Activated effector memory CD4-positive, alpha-beta T cell treated with anti-CD3 and anti-CD28 coated beads, Interleukin-2, amount 50 U/mL, for 16 hours (primary cell): ENCODE data around the gene SAMD4A.
"Not testable (repeated sequence)": the region's sequence is repeated elsewhere in the genome, so short reads cannot be mapped to it uniquely, and the experiment has no call there.

Source experiments
- DNase-seq: peaks from one replicate; pipeline ENCODE4 v3.0.0-alpha.2; 2020

Gene SAMD4A

DNA sequence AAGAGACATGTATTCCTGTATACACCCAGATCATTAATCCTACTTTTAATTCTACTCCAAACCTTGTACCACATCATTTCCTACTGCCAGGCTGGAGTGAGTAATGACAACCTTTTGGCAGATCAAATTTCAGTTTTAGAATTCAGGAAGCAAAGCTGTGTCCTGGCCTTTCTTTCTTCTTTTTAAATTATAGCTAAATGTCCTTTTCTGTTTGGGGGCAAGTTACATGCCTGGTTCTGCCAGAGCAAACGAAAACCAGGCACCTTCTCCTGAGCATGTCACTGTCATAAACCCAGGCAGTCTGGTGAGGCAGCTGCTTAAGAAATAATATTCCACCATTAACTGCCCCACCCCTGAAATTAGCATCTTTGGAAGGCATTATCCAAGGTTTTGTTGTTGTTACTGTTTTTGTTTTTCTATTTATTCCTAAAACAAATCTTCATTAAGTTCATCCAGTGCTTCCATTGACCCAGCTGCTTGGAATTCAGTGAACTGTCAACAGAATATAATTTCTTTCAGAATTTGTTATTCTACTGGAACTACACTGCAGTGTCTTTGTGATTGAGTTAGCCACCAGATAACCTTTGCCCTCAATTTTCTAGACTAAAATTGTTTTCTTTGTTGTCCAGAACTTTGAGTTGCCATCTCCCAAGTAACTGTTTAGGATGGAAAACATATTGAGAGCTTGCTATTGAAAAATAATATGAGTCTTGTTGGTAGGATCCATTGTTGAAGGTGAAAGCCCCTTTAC is 33.2 kb downstream of the SAMD4A start:
- no peak for DNase-seq

DNA sequence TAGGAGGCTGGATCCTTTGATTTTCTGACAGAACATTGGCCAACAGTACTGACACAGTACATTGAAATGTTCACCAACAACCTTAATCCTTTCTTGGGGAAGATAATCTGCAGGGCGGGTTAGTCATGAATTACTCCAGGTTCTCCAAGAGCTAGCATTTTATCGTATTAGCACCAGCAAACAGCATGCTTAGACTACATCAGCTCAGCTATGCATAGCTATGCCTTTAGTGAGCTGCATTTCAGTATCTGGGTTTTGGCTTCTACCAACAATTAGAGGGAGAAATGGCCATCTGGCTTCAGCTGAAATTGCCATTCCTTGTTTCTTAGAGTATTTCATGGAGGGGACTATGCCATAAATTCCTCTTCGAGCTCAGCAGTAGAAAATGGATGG is 33.8 kb downstream of the SAMD4A start:
- DNase-seq: no peak

DNA sequence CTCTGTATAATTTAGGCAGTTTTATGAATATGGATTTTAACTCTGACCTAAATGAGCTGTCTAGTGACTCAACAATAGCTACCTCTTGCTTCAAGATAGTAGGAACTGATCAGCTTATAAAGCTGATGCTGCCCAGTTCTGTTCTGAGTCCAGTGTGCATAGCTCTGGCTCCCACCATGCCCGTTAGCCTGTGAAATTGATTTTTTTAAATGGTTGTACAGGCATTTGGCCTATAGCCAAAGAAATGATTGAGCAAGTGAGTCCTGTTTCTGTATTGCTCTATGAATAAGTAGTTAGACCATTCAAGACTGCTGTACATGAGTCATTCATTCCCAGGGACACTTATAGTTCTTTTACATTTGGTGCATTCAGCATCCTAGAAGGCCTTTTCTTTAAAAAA is 36.4 kb downstream of the SAMD4A start:
- DNase-seq: no peak

DNA sequence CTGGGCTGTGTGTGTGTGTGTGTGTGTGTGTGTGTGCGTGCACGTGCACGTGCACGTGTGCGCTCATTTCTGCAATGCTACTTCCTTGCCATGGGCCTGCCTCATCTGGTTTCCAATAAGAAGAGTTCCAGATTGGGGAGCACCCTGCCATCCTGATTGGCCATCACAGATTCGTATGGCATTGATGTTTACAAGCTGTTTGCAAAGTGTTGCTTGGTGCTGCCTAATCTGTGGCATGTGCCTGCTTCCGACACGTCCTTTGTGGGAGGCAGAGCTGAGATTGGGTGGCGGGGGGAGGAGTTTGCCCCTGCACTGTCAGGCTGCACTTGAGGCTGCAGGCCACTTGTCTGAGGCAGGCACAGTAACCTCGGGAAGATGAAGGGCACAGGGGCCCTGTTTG is 39.2 kb downstream of the SAMD4A start:
- DNase-seq: no peak

DNA sequence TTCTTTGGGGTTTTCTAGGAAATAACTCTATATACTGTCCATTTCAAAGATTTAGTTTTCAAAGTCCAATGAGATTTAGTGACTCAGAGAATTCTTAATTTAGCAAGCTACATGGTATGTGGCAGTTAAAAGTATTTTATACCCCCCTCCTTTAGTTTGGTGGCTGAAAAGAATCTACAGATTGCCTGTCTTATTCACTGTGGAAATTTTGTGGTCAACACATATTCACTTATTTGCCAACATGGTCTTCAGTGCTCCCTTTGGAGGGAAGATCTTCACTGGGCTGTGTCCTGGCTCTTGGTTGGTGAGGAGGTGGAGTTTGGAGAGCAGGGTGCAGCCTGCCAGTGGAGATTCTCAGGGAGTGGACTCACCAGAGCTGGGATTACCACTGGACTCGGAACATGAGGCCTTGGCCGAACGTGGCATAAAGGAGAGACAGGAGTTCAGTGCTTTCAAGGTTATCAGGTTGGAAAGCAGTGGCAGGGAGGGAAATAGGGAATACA is 39.8 kb downstream of the SAMD4A start:
- DNase-seq: no peak

DNA sequence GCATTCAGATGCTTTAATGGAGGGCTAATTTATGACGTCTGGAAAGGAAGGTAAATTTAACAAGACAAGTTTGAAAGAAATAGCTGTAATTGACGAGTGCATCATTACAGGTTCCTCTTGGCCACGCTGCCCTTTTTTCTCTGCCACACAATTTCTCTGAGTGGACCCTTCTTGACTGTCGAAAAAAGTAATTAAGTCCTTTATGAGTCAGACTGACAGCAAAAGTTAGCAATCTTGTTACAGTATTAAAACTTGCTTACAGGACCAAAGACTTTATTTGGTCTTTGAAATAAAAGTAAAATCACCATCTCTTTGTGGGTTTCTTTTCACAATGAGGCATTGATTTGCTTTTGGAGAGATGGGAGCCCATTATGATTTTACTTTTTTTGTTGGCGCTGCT is 42.6 kb downstream of the SAMD4A start:
- DNase-seq: no peak

DNA sequence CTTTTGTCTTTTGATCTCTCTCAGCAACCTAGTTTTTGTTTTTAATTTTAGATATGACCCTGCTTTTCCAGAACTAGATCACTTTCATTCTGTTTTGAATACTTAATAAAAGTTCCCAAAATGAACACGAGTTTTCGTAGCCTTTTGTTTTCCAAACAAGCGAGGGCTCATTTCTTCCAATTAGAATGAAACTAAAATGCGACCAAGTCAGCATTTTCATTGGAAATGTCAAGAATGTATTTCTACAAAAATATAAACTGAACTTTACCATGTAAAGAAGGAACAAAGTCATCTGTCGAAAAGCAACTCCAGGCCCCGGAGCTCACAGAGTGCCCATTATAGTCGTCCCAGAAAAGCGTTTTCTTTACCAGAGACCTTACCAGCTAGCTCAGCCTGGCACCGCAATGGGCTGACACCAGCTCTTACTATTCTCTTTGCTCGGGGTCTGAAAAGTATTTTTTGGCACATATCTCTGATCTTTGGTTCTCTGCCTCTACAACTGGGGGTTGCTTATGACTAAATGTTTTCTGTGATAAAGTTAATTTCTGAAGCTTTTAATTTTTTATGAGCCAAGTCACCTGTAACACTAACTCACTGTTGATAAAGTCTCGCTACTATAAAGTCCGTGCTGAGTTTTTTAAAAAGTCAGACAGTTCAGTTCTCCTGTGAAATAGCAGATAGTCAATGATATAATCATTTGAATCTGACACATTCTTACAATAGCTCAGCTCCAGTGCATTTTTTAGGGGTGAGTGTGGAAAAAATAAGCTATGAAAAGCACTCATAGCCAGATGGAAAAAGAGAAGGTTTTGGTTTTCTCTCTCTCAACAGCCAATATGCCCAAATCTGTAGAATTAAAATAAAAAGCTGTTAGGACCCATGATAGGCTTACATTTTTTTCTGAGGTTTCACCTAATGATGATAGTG is 43.4 kb downstream of the SAMD4A start:
- no peak for DNase-seq

DNA sequence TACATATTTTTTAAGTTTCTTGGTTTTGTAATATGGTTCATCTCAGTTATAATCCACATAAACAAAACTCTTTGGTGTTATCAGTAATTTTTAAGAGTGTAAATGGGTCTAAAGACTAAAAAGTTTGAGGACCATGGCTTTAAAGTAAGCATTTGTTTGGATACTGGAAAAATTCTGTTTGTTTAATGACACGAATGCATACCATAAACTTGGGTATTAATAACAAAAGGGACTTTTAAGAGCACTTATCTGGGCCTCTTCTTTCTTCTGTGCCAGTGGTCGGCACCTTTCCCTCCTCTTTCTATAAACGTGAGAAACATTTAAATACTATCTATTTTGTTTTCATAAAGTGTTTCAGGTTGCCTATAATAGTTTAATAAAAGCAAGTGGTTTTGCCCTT is 47.4 kb downstream of the SAMD4A start:
- no peak for DNase-seq

DNA sequence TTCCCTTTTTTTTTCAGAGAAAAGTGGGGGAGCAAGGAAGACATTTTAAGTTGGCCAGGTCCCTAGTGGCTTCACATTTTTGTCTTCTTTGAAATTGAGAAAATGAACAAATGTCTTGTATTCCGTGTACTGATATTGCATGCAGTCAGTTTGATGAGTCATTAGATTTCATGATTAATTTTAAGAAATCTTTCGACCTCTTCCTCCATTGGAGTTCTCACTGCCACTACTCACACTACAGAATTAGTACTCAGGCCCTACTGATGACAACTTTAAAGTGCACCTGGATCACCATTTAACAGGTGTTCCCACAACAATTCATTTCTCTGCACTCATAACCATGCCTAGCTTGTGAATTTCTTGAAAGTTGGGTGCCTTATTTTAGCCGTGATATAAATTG is 50.5 kb downstream of the SAMD4A start:
- no peak for DNase-seq

DNA sequence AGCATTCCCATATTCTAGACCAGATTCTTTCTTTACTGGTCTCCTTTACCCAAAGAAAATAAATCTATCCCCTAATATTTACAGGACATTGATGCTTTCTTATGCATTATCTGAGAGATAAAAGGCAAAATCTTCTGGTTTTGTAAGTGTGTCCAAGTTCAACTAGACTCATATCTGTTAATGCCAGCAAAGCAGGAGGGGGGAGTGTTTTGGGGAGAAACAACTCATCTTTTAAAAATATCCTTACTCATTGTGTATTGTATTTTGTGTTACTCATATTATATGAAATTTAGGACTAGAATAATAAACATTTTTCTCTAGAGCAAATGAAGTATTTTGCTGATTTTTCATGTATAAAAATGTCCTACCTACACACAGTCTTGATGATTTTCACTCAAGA is 54.8 kb downstream of the SAMD4A start:
- no peak for DNase-seq

DNA sequence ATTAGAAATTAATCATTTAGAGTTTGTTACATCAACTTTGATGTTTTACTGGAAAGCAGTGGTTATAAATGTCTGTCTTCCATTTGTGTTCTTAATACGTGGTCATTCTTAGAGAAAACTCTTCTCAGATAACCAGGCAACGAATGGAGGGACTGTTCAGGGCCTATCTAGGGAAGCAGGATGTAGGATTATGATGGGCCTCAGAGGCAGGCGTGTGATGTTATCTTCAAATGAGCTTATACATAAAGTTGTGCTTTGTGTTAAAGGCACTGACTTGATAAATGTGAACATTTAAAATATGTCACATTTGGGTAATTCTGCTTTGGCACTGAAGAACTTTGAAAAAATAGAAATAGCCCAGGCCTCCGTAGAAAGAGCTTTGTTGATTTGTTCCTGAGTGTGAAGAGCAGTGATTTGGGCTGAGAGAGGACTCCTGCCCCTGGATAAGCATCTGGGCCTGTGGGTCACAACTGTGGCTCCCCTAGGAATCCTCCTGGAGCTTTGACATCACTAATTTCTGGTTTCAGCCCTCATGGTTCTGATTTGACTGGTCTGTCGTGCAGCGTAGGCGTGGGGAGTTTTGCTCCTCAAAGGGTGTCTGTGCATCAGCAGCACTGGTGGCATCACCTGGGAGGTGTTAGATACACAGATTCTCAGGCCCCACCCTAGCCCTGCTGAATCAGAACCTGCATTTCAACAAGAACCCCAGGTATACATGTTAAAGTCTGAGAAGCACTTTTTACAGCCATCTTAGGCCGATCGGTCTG is 55.4 kb downstream of the SAMD4A start:
- DNase-seq: peak; percentile 85

DNA sequence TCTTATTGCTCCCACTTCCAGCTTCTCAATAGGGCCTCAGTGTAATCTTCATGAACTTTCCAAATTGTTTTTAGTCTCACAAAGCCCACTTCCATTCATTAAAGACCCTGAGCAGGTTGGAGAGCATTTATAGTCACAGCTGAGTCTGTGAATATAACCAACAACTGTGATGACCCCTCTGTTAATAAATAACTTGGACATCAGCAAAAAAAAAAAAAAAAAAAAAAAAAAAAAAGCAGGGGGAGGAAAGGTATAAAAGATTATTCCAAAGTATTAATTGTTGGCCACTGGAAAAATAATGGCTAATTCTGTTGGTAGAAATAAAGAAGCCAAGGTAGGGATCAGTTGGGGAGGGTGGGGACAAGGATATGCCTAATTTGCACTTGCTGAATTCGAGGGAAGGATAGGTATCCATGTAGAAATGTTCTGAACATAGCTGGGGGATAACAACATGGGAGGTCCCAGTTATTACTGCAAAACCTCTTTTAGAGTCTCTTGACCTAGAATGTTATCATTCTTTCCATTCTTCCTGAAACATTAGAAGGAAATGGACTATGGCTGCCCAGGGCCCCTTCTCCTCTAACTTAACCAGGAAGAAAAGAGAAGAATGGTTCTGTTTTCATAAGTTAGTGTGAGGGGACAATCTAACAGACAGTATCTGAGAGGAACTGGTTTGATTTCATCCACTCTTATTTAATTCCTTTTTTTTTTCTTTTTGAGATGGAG is 56.5 kb downstream of the SAMD4A start:
- no peak for DNase-seq

DNA sequence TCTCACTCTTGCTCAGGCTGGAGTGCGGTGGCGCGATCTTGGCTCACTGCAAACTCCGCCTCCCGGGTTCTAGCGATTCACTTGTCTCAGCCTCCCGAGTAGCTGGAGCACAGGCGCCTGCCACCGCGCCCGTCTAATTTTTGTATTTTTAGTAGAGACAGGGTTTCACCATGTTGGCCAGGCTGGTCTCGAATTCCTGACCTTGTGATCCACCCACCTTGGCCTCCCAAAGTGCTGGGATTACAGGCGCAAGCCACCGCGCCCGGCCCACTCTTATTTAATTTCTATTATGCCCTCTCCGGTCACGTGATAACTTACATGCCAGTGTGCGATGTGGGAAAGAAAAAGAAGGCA is 57.1 kb downstream of the SAMD4A start:
- not testable (repeated sequence) for DNase-seq

DNA sequence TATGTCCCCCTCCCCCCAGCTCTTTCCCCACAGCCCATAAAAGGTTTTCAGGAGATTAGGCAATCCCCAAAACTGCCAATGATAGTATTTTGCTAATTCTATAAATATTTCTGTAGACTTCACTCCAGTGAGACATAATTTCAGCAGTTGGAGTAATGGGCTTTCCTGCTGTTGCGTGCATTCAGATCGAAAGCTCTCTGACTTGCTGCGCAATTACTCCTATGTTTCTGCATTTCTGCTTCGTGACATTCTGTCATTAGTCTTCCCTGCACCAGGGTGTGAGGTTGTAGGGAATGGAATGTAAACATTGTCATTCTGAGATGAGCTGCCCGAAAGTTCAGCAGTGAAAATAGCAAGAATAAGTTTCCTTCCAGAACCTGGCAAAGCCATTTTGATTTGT is 58.2 kb downstream of the SAMD4A start:
- DNase-seq: no peak

DNA sequence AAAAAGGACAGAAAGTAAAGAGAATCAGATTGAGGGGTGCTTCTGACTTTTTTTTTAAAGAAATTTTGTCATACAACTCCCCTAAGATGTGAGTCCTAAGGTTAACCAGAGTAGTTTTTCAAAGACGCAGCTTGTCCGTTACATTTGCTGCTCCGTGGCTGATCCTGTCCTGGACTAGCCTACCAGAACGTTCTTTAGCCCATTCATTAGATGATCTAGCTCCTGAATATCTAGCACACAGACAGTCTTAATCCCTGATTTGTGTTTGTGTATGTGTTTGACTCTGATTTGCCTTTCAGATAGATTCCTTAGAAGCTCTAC is 60.3 kb downstream of the SAMD4A start:
- DNase-seq: no peak

DNA sequence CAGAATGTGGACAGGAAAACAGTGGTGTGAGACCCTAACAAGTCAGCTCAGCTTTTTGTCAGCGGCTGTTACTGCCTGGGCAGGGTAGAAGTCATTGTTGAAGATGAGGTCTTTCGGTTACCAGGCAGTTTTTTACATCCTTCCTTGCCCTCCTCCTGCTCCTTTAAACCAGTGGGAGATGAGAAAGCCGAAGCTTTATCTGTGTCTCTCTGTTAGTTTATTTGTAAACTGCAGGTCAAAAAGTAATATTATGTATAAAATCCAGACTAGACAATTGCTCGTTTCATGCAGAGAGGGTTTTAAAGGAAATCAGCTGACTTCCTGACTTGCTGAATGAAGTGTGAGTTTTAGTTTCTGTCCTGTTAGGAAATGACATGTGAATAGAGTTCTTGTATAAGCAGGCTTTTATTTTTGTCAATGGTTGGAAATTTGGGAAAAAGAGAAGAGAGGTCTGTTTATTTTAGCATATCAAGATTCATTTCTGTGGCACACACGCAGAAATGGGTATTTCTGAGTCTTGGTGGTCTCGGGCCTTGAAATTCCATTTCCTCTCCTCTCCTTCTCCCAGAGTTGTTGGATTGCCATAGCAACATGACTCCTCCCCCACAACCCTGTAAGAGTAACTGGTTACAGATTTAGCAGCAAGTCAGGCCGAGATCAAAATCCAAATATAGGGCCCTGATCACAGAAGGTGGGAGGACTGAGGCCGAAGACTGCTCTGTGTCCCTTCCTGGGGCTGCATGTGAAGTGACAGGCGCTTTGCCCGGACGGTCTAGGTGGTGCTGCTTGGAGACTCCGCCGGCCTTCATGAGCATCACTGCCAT is 60.8 kb downstream of the SAMD4A start:
- peak; percentile 65 for DNase-seq

DNA sequence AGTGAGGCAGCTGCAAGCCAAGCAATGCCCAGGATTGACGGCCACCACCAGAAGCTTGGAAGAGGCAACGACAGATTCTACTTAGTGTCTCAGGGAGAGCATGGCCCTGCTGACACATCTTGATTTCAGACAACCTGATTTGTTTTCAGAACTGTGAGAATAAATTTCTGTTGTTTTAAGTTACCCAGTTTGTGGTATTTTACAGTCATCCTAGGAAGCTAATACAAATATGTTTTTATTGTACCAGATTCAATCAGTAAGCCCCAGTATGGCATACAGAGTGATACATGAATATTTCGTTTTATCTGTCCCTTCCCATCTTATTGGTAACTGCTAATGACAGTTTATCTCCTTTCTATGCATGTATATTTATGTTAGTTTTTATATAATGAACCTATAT is 62.3 kb downstream of the SAMD4A start:
- no peak for DNase-seq

DNA sequence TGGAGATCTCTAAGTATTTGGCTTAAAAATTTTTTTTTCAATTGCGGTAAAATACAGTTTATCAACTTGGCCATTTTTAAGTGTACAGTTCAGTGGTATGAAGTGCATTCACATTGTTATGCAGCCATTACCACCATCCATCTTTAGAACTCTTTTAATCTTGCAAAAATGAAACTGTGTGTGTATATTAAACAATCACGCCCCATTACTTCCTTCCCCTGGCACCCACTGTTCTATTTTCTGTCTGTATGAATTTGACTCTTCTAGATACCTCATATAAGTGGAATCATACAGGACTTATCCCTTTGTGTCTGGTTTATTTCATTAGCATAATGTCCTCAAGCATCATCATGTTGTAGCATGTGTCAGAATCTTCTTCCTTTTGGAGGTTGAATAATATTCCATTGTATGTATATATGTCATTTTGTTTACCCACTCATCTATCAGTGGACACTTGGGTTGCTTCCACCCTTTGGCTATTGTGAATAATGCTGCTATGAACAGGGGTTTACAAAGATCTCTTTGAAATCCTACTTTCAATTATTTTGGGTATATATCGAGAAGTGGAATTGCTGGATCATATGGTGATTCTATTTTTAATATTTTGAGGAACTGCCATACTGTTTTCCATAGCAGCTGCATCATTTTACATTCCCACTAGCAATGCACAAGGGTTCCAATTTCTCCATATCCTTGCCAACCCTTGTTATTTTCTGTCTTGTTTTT is 62.9 kb downstream of the SAMD4A start:
- DNase-seq: no peak

DNA sequence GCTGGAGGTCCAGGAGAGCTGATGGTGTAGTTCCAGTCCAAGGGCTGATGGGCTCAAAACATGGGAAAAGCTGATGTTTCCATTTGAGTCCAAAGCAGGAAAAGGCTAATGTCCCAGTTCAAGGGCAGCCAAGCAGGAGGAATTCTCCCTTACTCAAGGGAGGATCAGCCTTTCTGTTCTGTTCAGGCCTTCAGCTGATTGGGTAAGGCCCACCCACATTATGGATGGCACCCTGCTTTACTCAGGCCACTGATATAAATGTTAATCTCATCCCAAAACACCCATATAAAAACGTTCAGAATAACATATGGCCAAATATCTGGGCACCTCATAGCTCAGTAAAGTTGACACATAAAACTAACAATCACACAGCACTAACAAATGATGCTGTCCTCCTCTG is 64.1 kb downstream of the SAMD4A start:
- no peak for DNase-seq

DNA sequence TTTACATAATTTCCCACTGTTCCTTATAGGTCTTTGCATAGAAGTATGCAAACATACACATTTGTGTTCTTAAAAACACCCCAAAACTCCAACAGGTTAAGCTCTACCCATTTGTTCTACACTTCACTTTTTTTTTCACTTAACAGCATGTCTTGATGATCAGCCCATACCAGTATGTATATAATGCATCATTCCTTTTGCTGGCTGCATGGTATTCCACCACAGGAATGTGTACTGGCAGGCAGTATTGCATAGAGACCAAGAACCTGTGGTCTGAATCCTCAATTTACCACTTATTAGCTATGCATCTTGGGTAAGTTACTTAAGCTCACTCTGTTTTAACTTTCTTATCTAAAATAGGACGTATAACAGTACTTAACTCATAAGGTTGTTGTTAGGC is 65.5 kb downstream of the SAMD4A start:
- no peak for DNase-seq

DNA sequence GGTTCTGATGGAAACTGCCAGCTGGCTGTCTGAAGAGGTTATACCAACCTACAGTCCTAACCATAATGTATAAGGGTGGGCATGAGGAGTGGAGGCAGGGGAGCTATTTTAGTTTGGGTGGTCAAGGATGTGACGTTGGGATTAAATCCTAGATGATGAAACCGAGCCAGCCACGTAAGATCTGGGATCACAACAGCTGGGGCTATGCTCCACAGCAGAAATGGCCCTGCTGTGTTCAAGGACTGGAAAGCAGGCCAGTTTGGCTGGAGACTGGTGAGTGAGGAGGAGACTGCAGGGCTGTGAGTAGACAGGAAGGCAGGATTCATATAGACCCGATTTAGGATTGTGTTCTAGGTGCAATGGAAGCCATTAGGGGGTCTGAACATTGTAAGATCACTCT is 66.1 kb downstream of the SAMD4A start:
- no peak for DNase-seq
